ENCODE measurements around the gene FNBP1. TPM values are rescaled to one million over a fixed set of nuclear protein-coding genes. Genes with fewer than 3 reads are reported as not detected.

Gene FNBP1
- polyA plus RNA-seq, 2 of the 4 experiments (the other 2 are of a cell fraction), result 10.6 to 15.6 TPM

DNA sequence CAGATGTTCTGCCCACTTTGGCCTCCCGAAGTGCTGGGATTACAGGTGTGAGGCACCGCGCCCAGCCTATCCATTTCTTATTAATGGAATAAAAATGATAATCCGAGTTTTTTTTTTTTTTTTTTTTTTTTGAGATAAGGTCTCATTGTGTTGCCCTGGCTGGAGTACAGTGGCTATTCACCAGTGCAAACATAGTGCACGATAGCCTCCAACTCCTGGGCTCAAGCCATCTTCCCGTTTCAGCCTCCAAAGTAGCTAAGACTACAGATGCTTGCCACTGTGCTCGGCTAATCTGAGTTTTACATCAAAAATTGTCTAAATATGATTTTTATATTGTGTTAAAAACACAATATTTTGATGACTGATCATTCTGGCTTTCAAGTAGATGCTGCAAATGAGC, 17.3 kb upstream of the FNBP1 start:
- no peaks in the 10 kb centered on the region for H3K4me1 ChIP-seq
- FAIRE-seq, result no peak
- TF ChIP-seq GATA3 (IDR thresholded peaks at IDR 0.05; ENCODE audit: borderline replicate concordance) (no peak), MAZ (IDR thresholded peaks at IDR 0.05; ENCODE audit: borderline replicate concordance, low read depth, low read length) (no peak), BHLHE40 (IDR thresholded peaks at IDR 0.05; ENCODE audit: low read depth, low read length) (no peak), NR3C1 (IDR thresholded peaks at IDR 0.05) (no peak), ZFP36 (IDR thresholded peaks at IDR 0.05; ENCODE audit: borderline replicate concordance, partially characterized antibody) (no peak), RFX5 (IDR thresholded peaks at IDR 0.05) (no peak), TP53 (CRISPR knock-in tag; IDR thresholded peaks at IDR 0.05) (no peak), EHMT2 (IDR thresholded peaks at IDR 0.05; ENCODE audit: low read depth) (no peak), SMC3 (IDR thresholded peaks at IDR 0.05) (no peak), EP300 (IDR thresholded peaks at IDR 0.05) (no peak), TFCP2L1 (CRISPR knock-in tag; IDR thresholded peaks at IDR 0.05) (no peak), HDAC2 (IDR thresholded peaks at IDR 0.05) (no peak), SREBF2 (IDR thresholded peaks at IDR 0.05) (no peak), CBX2 (IDR thresholded peaks at IDR 0.05; ENCODE audit: borderline replicate concordance, low read depth) (no peak), POLR2A (IDR thresholded peaks at IDR 0.05; ENCODE audit: low read length) (no peak)
- TF ChIP-seq, protein P1, sequence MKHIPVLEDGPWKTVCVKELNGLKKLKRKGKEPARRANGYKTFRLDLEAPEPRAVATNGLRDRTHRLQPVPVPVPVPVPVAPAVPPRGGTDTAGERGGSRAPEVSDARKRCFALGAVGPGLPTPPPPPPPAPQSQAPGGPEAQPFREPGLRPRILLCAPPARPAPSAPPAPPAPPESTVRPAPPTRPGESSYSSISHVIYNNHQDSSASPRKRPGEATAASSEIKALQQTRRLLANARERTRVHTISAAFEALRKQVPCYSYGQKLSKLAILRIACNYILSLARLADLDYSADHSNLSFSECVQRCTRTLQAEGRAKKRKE (CRISPR knock-in tag; IDR thresholded peaks at IDR 0.05; ENCODE audit: low read depth), result no peak
- TF ChIP-seq, protein P2, sequence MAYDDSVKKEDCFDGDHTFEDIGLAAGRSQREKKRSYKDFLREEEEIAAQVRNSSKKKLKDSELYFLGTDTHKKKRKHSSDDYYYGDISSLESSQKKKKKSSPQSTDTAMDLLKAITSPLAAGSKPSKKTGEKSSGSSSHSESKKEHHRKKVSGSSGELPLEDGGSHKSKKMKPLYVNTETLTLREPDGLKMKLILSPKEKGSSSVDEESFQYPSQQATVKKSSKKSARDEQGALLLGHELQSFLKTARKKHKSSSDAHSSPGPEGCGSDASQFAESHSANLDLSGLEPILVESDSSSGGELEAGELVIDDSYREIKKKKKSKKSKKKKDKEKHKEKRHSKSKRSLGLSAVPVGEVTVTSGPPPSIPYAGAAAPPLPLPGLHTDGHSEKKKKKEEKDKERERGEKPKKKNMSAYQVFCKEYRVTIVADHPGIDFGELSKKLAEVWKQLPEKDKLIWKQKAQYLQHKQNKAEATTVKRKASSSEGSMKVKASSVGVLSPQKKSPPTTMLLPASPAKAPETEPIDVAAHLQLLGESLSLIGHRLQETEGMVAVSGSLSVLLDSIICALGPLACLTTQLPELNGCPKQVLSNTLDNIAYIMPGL (CRISPR knock-in tag; IDR thresholded peaks at IDR 0.05; ENCODE audit: borderline replicate concordance), result no peak
- TF ChIP-seq, protein P3, sequence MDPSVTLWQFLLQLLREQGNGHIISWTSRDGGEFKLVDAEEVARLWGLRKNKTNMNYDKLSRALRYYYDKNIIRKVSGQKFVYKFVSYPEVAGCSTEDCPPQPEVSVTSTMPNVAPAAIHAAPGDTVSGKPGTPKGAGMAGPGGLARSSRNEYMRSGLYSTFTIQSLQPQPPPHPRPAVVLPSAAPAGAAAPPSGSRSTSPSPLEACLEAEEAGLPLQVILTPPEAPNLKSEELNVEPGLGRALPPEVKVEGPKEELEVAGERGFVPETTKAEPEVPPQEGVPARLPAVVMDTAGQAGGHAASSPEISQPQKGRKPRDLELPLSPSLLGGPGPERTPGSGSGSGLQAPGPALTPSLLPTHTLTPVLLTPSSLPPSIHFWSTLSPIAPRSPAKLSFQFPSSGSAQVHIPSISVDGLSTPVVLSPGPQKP (IDR thresholded peaks at IDR 0.05; ENCODE audit: low read depth, low read length), result no peak
- TF ChIP-seq, protein P4, sequence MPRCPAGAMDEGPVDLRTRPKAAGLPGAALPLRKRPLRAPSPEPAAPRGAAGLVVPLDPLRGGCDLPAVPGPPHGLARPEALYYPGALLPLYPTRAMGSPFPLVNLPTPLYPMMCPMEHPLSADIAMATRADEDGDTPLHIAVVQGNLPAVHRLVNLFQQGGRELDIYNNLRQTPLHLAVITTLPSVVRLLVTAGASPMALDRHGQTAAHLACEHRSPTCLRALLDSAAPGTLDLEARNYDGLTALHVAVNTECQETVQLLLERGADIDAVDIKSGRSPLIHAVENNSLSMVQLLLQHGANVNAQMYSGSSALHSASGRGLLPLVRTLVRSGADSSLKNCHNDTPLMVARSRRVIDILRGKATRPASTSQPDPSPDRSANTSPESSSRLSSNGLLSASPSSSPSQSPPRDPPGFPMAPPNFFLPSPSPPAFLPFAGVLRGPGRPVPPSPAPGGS (IDR thresholded peaks at IDR 0.05), result no peak
- TF ChIP-seq, protein P5, sequence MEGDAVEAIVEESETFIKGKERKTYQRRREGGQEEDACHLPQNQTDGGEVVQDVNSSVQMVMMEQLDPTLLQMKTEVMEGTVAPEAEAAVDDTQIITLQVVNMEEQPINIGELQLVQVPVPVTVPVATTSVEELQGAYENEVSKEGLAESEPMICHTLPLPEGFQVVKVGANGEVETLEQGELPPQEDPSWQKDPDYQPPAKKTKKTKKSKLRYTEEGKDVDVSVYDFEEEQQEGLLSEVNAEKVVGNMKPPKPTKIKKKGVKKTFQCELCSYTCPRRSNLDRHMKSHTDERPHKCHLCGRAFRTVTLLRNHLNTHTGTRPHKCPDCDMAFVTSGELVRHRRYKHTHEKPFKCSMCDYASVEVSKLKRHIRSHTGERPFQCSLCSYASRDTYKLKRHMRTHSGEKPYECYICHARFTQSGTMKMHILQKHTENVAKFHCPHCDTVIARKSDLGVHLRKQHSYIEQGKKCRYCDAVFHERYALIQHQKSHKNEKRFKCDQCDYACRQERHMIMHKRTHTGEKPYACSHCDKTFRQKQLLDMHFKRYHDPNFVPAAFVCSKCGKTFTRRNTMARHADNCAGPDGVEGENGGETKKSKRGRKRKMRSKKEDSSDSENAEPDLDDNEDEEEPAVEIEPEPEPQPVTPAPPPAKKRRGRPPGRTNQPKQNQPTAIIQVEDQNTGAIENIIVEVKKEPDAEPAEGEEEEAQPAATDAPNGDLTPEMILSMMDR (IDR thresholded peaks at IDR 0.05), result no peak
- H3K9me3 ChIP-seq, result no peaks in the 10 kb centered on the region
- no peak overlapping the region for H3K4me3 ChIP-seq
- ChIA-PET CTCF (interaction anchor here (1.1 kb wide), 1 partner anchor 174 kb away, joined by 3 read pairs; no protein-coding TSS in a partner anchor), POLR2A (interaction anchor here (0.6 kb wide), 1 partner anchor 10 kb away, joined by 6 read pairs; no protein-coding TSS in a partner anchor)
- WGBS (ENCODE audit: missing lambda C conversion rate), result 87% methylated on average over 7 of the region's 7 CpGs
- no peak overlapping the region for H3K4me2 ChIP-seq
- no peak for ATAC-seq
- no peak overlapping the region for H3K27ac ChIP-seq
- DNase-seq (ENCODE audit: low read depth in 1 of 2, low spot score in 1 of 2), result no peak

DNA sequence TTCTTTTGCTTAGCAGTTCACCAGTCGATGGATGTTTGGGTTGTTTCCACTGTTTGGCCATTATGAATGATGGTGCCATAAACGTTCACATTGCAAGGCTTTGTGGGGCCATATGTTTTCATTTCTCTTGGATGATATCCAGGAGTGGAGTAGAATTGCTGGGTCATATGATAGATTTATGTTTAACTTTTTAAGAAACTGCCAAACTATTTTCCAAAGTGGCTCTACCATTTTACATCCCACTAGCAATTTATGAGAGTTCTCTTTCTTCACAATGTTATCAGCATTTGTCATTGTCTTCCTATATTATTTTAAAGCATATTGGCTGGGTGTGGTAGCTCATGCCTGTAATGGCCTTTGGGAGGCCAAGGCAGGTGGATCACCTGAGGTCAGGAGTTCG, 15.9 kb upstream of the FNBP1 start:
- Histone ChIP-seq H3K27ac (no peak overlapping the region), H3K4me1 (peaks cover 4% of the 10 kb centered on the region; the same call in 1 of the 3 replicates), H3K4me2 (no peak overlapping the region), H3K9me3 (no peaks in the 10 kb centered on the region), H3K4me3 (no peak overlapping the region)
- 77% methylated on average over 3 of the region's 3 CpGs for WGBS (ENCODE audit: missing lambda C conversion rate)
- ATAC-seq, result no peak
- CTCF ChIA-PET, result interaction anchor here (0.6 to 1.6 kb wide), 8 partner anchors 9 to 210 kb away, joined by 3 to 4 read pairs (median 4); no protein-coding TSS in a partner anchor
- TF ChIP-seq, protein P3 (IDR thresholded peaks at IDR 0.05; ENCODE audit: low read depth, low read length), result no peak
- TF ChIP-seq JUN (IDR thresholded peaks at IDR 0.05) (no peak), RCOR1 (IDR thresholded peaks at IDR 0.05; ENCODE audit: low read depth, low read length) (no peak), HEYL (CRISPR knock-in tag; IDR thresholded peaks at IDR 0.05) (no peak)
- DNase-seq (ENCODE audit: low read depth in 1 of 2, low spot score in 1 of 2), result no peak
- POLR2A ChIA-PET, result no interaction called here
- FAIRE-seq, result no peak
